ENCODE measurements around the gene FAM131B. TPM values are rescaled to one million over a fixed set of nuclear protein-coding genes. Genes with fewer than 3 reads are reported as not detected.
A peak's percentile ranks its signal among the peaks of the same experiment; 100 is the strongest.

The FAM131B gene
- total RNA-seq, 1 experiment from 2014 or later: 0.16 TPM

DNA sequence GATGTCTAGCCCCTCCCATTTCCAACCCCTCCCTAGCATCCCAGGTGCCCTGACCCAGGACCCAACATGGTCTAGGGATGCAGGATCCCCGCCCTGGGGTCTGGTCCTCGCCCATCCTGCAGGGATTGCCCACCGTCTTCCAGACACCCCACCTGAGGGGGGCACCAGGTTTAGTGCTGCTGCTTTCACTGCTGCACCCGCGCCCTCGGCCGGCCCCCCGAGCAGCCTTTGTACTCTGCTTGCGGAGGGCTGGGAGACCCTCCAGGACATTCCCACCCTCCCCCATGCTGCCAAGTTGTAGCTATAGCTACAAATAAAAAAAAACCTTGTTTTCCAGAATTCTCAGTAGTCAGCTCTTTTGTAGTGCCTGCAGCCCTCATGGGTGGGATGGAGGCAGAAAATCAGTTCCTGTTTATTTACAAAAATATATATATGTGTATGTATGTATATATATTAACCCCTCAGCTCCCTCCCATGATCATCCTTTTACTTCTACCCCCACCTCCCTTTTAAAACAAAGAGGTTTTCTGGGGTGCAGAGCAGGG lies 28.3 kb upstream of the FAM131B start:
- no peak for DNase-seq (ENCODE audit: low read depth in 1 of 2, low spot score in 2 of 2)
- Histone ChIP-seq H3K27me3 (replicated peaks) (no peaks in the 10 kb centered on the region), H3K4me3 (no peak overlapping the region), H3K36me3 (peaks cover 75% of the 10 kb centered on the region), H3K4me1 (replicated peaks) (peaks cover 9% of the 10 kb centered on the region), H3K27ac (no peak overlapping the region), H3K9me3 (replicated peaks) (no peaks in the 10 kb centered on the region)

DNA sequence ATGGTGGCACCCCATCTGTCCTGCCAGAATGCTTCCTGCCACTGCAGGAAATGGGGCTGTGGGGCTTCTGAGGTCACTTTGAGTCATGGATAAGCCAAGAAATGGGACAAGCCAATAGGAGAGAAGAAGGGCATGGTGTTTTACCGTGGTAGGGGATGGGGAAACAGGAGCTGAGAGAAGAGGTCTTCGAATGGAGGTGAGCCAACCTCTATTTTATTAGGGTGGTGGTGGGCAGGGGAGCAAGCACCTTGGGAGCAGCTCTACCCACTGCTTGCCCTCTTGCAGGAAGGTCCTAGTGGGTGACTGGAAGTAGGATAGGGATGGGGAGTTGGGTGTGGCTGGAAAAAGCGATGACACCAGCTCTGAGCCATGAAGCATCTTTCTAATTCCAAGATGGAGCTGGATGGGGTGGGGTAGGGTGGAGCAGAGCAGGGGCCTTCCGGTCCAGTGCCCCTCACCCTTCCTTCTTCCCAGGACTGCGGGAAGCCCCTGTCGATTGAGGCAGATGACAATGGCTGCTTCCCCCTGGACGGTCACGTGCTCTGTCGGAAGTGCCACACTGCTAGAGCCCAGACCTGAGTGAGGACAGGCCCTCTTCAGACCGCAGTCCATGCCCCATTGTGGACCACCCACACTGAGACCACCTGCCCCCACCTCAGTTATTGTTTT lies 27.7 kb upstream of the FAM131B start:
- no peak overlapping the region for H3K4me3 ChIP-seq
- H3K4me1 ChIP-seq (replicated peaks): peaks cover 9% of the 10 kb centered on the region
- H3K27ac ChIP-seq: no peak overlapping the region
- no peaks in the 10 kb centered on the region for H3K27me3 ChIP-seq (replicated peaks)
- DNase-seq (ENCODE audit: low read depth in 1 of 2, low spot score in 2 of 2): no peak
- H3K9me3 ChIP-seq (replicated peaks): no peaks in the 10 kb centered on the region
- peaks cover 82% of the 10 kb centered on the region for H3K36me3 ChIP-seq

DNA sequence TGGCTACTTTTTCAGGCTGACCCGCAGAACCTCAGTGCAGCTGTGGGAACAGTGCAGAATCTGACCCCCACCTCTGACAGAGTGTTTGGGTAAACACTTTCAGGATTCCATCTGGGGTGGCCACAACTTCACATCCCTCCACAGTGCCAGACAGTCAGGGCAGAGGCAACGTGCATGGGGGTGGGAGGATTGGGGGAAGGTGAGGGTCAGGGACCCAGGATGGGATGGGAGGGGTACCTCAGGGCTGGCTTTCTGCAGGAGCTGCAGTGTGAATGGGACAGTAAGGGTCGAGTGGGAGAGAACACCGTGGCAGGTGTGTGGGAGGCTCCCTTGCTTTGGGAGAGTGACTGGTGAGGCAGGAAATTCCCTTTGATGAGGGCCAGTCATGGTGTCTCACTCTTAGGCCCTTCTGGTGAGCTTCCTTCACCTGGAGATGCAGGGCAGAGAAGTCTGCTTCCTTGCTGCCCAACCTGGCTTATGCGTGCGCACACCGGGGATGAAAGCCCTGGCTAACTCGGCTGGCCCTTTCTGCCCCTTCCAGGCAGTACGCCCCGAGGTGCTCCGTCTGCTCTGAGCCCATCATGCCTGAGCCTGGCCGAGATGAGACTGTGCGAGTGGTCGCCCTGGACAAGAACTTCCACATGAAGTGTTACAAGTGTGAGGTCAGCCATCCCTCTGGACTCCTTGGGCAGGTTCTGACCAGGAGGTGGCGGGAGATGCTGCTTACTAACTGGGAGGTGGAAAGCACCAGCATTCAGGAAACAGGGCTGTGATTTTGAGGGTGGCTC lies 27.0 kb upstream of the FAM131B start:
- no peak for DNase-seq (ENCODE audit: low read depth in 1 of 2, low spot score in 2 of 2)
- Histone ChIP-seq H3K4me1 (replicated peaks) (peaks cover 11% of the 10 kb centered on the region), H3K9me3 (replicated peaks) (no peaks in the 10 kb centered on the region), H3K27ac (no peak overlapping the region), H3K27me3 (replicated peaks) (no peaks in the 10 kb centered on the region), H3K36me3 (peaks cover 89% of the 10 kb centered on the region), H3K4me3 (no peak overlapping the region)

DNA sequence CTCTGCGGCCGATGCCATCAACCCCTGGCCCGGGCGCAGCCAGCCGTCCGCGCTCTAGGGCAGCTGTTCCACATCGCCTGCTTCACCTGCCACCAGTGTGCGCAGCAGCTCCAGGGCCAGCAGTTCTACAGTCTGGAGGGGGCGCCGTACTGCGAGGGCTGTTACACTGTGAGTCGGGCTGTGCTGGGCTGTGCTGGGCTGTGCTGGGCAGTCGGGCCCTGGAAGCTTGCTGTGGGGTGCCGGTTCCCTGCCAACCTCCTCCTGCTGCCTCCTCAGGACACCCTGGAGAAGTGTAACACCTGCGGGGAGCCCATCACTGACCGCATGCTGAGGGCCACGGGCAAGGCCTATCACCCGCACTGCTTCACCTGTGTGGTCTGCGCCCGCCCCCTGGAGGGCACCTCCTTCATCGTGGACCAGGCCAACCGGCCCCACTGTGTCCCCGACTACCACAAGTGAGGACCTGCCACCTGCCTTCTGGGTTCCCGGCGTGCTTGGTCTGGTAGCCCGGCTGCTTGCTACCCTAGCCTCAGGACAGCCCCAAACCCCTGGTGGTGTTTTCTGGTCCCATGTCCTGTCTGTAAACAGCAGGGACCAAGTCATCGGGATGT lies 26.1 kb upstream of the FAM131B start:
- H3K27me3 ChIP-seq (replicated peaks): no peaks in the 10 kb centered on the region
- H3K4me3 ChIP-seq: no peak overlapping the region
- peaks cover 20% of the 10 kb centered on the region for H3K4me1 ChIP-seq (replicated peaks)
- H3K36me3 ChIP-seq: peaks cover 98% of the 10 kb centered on the region
- H3K27ac ChIP-seq: no peak overlapping the region
- DNase-seq (ENCODE audit: low read depth in 1 of 2, low spot score in 2 of 2): no peak
- no peaks in the 10 kb centered on the region for H3K9me3 ChIP-seq (replicated peaks)

DNA sequence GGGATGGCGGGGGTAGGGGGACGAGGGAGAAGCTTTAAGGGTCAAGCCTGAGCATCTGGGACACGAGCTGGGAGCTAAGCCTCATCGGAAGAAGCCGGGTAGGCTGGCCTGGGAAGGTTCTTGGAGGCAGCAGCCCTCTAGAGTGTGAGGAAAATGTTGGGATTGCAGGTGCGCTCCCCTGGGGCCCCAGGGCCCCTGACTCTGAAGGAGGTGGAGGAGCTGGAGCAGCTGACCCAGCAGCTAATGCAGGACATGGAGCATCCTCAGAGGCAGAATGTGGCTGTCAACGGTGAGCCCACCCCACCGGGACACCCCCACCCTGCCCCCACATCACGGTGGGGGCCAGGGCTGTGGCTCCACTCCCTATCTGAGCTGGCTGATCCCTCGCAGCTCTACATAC lies 25.5 kb upstream of the FAM131B start:
- Histone ChIP-seq H3K27me3 (replicated peaks) (no peaks in the 10 kb centered on the region), H3K27ac (no peak overlapping the region), H3K4me1 (replicated peaks) (peaks cover 26% of the 10 kb centered on the region), H3K4me3 (no peak overlapping the region), H3K36me3 (peaks cover 99% of the 10 kb centered on the region), H3K9me3 (replicated peaks) (no peaks in the 10 kb centered on the region)
- DNase-seq (ENCODE audit: low read depth in 1 of 2, low spot score in 2 of 2): no peak

DNA sequence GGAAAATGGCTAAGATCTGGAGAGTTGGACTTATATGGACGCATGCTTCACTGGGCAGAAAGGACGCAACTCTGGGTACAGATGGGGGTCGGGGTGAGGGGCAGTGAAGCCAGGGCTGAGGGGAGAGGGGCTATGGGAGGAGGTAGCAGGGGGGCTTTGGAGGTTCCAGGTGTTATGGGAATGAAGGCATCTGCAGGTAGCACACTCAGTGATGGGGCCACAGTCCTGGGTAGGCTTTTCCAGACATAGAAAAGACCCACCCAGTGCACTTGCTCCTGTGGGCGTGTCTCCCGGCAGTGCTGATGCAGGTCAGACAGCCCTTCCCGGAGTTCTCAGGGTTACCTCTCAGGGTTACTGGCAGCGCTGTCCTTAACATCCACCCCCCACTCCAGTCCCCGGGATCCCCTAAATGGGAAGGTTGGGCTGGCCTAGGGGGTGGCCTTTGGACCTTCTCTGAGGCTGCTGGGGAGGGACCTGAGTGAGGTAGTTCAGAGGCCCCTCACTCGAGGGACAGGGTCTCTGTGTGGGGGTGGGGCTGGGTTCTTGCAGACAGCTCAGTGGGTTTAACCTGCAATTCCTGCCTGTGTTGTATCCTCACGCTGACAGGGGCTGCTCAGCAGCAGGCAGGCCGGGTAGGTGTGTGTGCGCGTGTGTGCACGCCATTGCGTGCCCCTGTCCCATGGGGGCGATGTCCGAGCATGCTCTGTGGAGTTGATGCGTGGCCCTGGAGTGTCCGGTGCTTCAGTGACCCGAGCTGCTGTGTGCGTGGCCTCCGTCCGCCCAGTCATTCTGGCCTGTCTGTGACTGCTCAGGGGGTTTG lies 24.9 kb upstream of the FAM131B start:
- peak in 1 of 2 experiments; percentile 41 for DNase-seq (ENCODE audit: low read depth in 1 of 2, low spot score in 2 of 2)
- H3K9me3 ChIP-seq (replicated peaks): no peaks in the 10 kb centered on the region
- H3K27ac ChIP-seq: no peak overlapping the region
- H3K36me3 ChIP-seq: peaks cover 99% of the 10 kb centered on the region
- H3K27me3 ChIP-seq (replicated peaks): no peaks in the 10 kb centered on the region
- H3K4me1 ChIP-seq (replicated peaks): peaks cover 33% of the 10 kb centered on the region
- no peak overlapping the region for H3K4me3 ChIP-seq

DNA sequence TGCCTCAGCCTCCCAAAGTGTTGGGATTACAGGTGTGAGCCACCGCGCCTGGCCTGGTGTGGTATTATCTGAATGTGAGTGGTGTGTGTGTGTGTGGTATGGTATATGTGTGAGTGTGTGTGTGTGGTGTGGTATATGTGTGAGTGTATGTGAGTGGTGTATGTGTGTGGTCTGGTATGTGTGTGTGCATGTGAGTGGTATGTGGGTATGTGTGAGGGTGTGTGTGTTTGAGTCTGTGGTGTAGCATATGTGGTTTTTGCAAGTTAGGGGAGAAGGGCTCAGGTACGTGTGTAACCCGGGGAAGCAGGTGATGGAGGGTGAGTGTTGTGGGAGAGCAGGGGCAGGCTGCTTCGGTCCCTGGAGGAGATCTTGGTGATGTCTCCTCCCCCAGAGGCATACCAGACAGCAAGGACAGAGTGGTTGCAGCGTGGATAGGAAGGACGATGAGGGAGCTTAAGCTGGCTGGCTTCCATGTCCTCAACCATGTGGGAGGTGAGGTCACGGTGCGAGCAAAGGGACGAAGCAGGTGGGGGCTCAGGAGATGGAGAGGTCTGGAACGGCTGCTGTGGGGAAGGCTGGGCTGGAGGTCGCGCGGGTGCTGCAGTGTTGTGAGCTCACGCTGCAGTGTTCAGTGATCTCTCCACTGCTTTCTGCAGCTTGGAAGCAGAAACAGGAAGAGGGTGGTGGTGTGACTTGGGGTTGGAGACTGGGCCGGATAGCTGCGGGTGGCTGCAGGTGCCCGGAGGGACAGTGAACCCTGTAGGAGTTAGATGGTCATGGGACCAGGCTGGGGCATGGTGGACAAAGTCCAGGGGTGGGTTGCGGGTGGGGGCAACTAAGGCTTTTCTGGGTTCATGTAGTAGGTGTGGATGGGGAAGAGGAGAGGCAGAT lies 23.6 kb upstream of the FAM131B start:
- Histone ChIP-seq H3K27me3 (replicated peaks) (no peaks in the 10 kb centered on the region), H3K36me3 (peaks cover 99% of the 10 kb centered on the region), H3K9me3 (replicated peaks) (0 out of 2 replicates have a peak, but pooled peaks cover 2% of the 10 kb centered on the region), H3K4me3 (no peak overlapping the region), H3K4me1 (replicated peaks) (peaks cover 28% of the 10 kb centered on the region), H3K27ac (no peak overlapping the region)
- no peak for DNase-seq (ENCODE audit: low read depth in 1 of 2, low spot score in 2 of 2)

DNA sequence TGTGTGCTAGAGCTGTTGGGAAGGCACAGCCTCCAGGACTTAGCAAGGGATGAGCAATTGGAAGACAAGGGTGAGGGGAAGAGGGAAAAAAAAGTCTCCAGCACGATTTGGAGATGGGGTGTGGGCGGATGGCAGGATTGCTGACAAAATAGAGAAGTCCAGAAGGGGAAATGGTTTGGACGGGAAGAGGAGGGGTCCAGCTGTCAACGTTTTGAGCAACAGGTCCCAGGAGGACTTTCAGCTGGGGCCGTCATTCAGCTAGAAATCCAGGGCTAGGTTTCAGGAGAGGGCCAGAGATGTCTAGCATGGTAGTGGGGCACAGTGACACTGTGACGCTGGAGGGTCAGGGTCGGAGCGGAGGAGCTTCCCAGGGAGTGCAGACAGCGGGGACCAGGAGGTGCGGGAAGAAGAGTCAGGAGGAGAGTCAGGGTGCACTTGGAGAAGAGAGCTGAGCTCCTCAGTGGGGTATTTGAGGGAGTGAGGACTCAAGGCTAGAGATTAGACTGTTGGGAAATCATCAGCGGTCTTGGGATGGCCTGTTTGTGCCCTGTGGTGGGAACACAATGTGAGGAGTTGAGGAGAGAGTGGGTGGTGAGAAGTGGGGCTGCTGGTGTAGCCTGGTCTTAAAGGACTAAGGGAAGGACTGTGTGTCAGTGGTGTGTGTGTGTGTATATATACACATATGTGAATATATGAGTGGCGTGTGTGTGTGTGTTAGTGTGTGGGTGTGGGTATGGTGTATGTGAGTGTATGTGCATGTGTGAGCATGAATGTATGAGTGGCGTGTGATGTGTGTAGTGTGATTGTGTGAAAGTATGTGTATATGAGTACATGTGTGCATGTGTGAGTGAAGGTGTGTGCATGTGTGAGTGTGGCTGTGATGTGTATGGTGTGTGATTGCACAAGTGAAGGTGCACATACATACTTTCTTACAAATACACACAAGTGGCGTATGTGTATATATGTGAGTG lies 22.4 kb upstream of the FAM131B start:
- H3K4me1 ChIP-seq (replicated peaks): peaks cover 28% of the 10 kb centered on the region

DNA sequence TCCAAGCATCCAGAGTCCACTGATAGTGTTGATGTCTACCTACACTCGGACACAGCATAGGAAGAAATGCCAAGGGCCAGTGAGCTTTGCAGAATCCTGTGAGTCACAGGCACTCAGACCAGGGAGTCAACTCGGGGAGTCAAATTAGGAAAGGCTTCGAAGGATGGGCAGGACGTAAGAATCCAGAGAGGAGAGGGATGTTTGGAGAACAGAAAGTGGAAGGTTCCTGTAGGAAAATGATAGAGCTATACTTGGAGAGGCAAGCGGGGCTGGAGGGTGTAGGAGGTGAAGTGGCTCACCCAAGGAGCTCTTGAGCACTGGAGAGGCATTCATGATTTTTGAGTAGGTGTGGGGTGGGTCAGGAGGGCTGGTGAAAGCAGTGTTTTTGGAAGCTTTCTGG lies 21.6 kb upstream of the FAM131B start:
- 0 out of 2 replicates have a peak, but pooled peaks cover 2% of the 10 kb centered on the region for H3K9me3 ChIP-seq (replicated peaks)
- no peaks in the 10 kb centered on the region for H3K27me3 ChIP-seq (replicated peaks)
- no peak overlapping the region for H3K4me3 ChIP-seq
- peaks cover 36% of the 10 kb centered on the region for H3K4me1 ChIP-seq (replicated peaks)
- no peak for DNase-seq (ENCODE audit: low read depth in 1 of 2, low spot score in 2 of 2)
- H3K27ac ChIP-seq: no peak overlapping the region
- peaks cover 84% of the 10 kb centered on the region for H3K36me3 ChIP-seq

More for the DNA sequence above, 22.4 kb upstream of the FAM131B start:
- H3K27me3 ChIP-seq (replicated peaks): no peaks in the 10 kb centered on the region
- H3K36me3 ChIP-seq: peaks cover 92% of the 10 kb centered on the region
- no peak for DNase-seq (ENCODE audit: low read depth in 1 of 2, low spot score in 2 of 2)
- H3K27ac ChIP-seq: no peak overlapping the region
- 0 out of 2 replicates have a peak, but pooled peaks cover 2% of the 10 kb centered on the region for H3K9me3 ChIP-seq (replicated peaks)
- no peak overlapping the region for H3K4me3 ChIP-seq

DNA sequence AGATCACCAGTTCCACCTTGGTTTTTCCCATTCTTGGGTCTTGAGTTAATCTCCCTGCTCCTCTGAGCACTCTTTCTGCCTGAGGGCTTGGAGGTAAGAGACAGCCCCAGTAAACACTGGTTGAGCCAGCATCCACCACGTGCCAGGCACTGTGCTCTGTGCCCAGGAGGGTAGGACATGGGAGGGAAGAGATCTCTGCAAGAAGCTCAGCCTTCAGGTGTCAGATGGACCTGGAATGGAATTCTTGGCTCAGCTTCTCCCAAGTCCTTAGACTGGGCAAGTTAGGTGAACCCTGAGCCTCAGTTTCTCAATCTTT lies 21.1 kb upstream of the FAM131B start:
- no peak for DNase-seq (ENCODE audit: low read depth in 1 of 2, low spot score in 2 of 2)
- Histone ChIP-seq H3K27ac (no peak overlapping the region), H3K4me1 (replicated peaks) (peaks cover 41% of the 10 kb centered on the region)

DNA sequence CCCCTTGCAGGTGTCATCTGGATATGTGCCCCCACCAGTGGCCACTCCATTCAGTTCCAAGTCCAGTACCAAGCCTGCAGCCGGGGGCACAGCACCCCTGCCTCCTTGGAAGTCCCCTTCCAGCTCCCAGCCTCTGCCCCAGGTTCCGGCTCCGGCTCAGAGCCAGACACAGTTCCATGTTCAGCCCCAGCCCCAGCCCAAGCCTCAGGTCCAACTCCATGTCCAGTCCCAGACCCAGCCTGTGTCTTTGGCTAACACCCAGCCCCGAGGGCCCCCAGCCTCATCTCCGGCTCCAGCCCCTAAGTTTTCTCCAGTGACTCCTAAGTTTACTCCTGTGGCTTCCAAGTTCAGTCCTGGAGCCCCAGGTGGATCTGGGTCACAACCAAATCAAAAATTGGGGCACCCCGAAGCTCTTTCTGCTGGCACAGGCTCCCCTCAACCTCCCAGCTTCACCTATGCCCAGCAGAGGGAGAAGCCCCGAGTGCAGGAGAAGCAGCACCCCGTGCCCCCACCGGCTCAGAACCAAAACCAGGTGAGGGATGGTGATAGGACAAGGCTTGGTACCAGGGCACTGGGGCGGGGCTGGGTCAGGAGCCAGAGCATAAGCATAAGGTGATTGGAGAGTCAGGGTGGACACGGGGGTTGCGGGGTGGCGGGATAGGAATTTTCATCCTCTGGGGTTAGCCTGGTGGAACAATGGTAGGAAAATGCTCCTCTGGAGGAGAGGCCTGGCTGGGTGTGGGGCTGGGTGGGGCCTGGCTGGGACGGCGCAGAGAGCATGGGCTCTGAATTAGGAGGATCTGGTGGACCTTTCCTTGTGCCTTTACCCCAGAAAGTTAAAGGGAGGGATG lies 20.5 kb upstream of the FAM131B start:
- Histone ChIP-seq H3K27me3 (replicated peaks) (no peaks in the 10 kb centered on the region), H3K4me3 (peak overlapping the region; percentile 77), H3K36me3 (peaks cover 77% of the 10 kb centered on the region), H3K9me3 (replicated peaks) (0 out of 2 replicates have a peak, but pooled peaks cover 2% of the 10 kb centered on the region), H3K4me1 (replicated peaks) (peaks cover 41% of the 10 kb centered on the region), H3K27ac (no peak overlapping the region)
- DNase-seq (ENCODE audit: low read depth in 1 of 2, low spot score in 2 of 2): no peak

More for the DNA sequence above, 21.1 kb upstream of the FAM131B start:
- Histone ChIP-seq H3K9me3 (replicated peaks) (0 out of 2 replicates have a peak, but pooled peaks cover 2% of the 10 kb centered on the region), H3K27me3 (replicated peaks) (no peaks in the 10 kb centered on the region), H3K36me3 (peaks cover 83% of the 10 kb centered on the region), H3K4me3 (no peak overlapping the region)
